HG03575 (cell line): Measurements from ENCODE around the gene RARS2.
A peak's percentile ranks its signal among the peaks of the same experiment; 100 is the strongest.
"Not testable (repeated sequence)": the region's sequence is repeated elsewhere in the genome, so short reads cannot be mapped to it uniquely, and the experiment has no call there.

Experiments
- ATAC-seq: cut with Tn5 transposase; IDR thresholded peaks from one replicate; pipeline ENCODE4 v1.9.1; 2021; ENCODE audit not compliant: unreplicated experiment, insufficient number of reproducible peaks, low FRiP score; ENCODE audit errors: extremely low read depth

RARS2 gene

DNA sequence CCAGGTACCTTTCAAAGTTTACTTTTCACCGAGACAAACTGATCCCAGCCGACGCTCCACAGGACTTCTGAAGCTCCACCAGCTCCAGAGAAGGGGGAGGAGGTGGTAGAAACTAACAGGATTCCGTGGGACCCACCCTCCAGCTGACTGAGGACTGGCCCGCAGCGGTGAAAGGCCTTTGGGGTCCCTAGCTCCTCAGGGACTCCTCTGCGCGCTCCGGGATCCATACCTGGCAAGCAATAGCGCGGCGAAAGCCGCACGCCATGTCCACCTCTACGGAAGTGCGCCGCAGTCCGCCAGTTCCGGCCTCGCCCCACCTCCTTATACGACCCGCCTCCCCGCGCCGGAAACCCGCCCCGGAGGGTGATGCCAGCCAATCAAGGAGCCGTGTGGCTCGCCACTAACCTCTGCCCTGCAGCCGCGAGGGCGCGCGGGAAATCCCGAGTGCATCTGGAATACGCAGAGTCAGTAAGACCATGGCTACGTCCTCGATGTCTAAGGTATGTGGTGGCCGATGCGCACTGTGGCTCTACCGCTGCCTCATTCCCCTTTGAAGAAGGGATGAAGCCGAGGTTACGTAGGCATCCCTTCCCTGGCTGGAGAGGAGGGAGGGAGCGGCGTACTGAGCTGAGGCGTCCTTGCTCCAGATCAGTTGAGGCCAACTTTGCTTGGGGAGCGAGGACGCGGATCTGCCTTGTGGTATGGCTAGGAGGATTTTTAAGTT lies at the start of gene RARS2, which contains the start of gene ORC3:
TSS of gene RARS2 (minus strand) at position 295 of the 724 bp plus-strand sequence. CDS start at position 265, 30 bp downstream.
TSS of gene ORC3 (plus strand) at position 443 of the 724 bp plus-strand sequence. CDS start at position 477, 34 bp downstream.
- peak; percentile 98 for ATAC-seq

DNA sequence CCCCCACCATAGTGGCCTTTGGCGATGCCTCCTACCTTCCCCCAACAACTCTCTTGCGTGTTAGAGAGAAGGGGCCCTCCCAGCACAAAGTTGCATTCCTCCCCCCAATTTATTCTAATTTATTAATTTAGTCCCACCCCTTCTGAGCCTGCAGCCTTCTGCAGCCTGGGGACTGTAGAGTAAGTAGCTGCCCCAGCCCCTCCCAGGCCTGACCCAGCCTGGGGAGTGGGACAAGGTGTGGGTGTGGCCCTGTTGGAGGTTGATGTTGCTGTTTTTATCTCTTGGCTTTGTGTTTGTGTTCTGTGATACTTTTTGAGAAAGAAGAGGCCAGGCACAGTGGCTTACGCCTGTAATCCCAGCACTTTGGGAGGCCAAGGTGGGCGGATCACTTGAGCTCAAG lies 49.6 kb upstream of the RARS2 start:
- ATAC-seq = no peak

DNA sequence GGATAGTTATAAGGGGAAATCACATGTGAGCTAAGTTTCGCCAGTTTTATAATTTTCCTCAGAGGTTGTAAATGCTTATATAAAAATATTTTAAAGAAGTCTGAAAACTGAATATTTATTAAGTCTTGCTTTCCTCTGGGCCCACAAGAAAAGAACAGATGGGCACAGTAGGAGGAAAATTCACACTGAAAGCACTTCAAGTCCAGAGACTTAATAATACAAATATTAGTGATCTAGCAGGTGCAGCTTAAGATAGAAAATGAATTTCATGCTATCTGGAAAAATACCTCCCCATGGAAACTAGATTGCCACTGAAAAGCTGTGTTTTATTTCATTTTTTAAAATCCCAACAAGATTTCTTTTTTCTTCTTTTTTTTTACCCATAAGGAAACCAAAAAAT lies 47.3 kb upstream of the RARS2 start:
- no peak for ATAC-seq

- ATAC-seq = no peak
Observed at GRCh38 chr6:87636315-87636714, 46.5 kb upstream of the RARS2 start.

GRCh38 chr6:87633851-87634250 lies 44.1 kb upstream of the RARS2 start:
- ATAC-seq = no peak

DNA sequence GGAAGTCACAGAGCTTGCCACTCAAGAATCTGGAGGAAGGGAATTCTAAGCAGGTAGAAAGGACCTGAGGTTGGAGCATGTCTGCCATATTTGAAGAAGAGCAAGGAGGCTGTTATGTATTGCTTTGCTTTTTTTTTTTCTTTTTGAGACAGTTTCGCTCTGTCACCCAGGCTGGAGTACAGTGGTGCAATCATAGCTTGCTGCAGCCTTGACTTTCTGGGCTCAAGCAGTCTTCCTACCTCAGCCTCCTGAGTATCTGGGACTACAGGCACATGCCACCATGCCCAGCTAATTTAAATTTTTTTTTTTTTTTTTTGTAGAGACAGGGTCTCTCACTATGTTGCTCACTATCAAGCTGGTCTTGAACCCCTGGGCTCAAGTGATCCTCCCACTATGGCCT lies 41.0 kb upstream of the RARS2 start:
- no peak for ATAC-seq

DNA sequence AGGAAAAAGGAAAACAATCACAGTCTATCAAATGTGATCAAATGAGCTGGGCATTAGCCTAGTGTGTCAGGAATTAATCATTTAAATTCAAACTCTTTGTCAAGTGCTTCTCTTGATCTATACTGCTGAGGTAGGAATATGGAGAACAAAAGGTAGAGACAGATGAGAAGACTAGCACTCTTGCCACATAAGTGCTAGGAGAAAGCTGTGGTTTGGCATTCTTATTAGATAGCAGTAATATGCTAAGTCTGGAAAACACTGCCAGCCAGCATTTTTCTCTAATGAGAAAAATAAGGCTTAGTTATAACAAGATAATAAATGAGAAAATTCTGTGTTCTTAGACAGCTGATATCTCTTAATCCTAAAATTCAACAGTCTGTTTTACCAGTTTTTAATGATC lies 39.1 kb upstream of the RARS2 start:
- no peak for ATAC-seq

DNA sequence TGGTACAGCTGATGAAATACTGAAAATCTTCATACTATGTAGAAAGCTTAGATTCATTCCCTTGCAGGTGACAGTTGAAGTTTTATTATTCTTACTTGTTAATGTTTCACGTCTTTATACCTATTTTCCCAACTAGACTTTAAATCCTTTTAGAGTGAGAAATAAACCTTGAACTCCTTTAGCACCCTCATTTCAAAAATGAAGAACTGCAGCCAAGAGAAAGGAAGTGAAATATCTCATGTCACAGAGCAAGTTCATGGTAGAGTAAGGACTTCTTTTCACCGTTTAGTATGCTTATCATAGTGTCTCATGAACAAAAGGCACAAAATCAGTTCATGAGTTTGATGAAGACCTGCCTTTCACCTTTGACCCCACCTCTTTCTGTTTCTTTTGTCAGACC lies 38.6 kb upstream of the RARS2 start:
- ATAC-seq = no peak

DNA sequence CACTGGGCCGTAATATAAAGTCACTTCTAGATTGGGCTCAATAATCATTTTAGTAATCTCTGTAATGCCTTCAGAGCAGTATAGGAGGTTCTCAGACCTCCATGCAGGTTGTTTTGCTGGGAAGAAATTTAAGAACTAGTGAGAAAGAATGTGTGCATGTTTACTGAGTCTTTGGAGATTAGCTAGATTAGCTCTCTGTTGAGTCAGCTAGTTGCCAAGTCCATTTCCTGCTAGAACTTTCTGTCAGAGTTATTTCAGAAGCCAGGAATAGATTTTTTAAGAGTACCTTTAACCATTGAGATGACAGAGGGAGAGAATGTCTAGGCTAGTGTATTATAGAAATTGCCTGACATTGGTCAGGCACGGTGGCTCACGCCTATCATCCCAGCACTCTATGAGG lies 33.5 kb upstream of the RARS2 start:
- no peak for ATAC-seq

GRCh38 chr6:87618531-87618930 lies 28.7 kb upstream of the RARS2 start:
- no peak for ATAC-seq

DNA sequence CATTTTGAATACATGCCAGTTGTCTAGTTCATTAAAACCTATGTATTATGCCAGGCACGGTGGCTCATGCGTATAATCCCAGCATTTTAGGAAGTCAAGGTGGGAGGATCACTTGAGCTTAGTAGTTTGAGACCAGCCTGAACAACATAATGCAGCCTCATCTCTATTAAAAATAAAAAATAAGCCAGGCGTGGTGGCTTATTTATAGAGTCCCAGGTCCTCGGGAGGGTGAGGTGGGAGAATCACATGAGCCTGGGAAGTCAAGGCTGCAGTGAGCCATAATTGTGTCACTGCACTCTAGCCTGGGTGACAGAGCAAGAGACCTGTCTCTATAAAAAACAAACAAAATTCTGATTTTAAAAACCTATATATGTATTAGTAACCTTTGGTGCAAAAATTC lies 27.6 kb upstream of the RARS2 start:
- ATAC-seq = no peak

DNA sequence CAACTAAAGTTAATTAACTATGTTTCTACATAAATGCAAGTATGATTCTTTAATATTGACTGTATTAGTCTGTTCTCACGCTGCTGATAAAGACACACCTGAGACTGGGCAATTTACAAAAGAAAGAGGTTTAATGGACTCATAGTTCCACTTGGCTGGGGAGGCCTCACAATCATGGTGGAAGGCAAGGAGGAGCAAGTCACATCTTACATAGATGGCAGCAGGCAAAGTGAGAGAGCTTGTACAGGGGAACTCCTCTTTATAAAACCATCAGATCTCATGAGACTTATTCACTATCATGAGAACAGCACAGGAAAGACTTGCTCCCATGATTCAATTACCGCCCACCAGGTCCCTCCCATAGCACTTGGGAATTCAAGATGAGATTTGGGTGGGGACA lies 23.2 kb upstream of the RARS2 start:
- ATAC-seq = not testable (repeated sequence)

DNA sequence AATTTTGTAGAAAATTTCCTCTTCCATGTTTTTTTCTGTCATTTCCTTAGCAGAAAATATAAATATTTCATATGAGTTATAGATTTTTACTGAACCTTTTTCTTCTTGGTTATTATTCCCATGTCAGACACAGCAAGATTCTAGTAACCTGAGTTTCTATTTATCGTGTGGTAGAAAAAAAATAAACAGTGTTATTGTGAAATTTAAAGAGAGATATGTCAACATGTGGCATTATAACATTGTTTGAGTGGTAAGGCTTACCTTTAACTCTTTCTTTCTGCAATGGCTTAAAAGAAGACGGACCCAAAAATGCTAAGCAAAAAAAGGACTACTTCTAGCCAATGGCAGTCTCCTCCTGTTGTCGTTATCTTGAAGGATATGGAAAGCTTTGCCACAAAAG lies 19.0 kb upstream of the RARS2 start:
- ATAC-seq = no peak

DNA sequence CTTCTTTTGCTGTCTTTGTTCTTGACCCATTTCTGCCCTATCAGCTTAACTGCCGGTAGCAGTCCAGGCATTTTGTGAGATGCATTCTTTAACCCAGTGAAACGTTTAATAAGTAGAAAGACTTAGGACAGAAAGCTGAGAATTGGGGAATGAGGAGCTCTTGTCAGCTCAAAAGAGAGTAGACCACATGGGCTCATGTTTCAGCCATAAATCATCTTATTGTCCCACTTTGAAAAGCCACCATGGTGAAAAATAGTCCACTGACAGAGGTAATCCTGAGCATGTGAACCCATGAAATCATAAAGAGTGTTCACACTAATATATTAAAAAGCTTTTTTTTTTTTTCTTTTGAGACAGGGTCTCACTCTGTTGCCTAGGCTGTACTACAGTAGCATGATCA lies 16.4 kb upstream of the RARS2 start:
- ATAC-seq = no peak

- ATAC-seq = no peak
Observed at GRCh38 chr6:87600576-87600975, 10.8 kb upstream of the RARS2 start.

GRCh38 chr6:87590990-87591389 lies 1.2 kb upstream of the RARS2 start:
- no peak for ATAC-seq

- ATAC-seq = no peak
Observed at GRCh38 chr6:87590417-87590880, 662 bp upstream of the RARS2 start.

- ATAC-seq = no peak
Observed at GRCh38 chr6:87588756-87589407, 905 bp downstream of the RARS2 start.

DNA sequence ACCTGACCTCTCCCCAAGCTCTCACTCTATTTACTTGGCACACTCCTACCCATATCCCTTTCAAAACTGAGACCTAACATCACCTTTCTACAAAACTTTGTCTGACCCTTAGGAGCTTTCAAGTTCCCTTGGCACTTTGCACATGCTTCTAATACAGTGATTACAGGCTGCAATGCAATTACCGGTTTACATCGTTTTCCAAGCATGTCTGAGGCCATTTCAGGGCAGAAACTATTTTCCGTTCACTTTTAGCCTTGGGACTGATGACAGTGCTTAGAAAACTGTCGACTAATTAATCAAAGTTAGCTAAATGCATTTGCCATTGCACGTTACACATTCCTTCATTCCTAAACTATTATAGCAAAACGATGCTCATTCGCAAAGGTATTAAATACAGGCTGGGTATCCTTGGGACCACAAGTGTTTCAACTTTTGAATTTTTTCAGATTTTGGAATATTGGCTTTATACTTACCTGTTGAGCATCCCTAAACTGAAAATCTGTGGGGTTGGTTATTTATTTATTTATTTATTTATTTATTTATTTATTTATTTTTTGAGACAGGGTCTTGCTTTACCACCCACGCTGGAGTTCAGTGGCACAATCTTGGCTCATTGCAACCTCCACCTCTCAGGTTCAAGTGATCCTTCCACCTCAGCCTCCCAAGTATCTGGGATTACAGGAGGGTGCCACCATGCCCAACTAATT lies 3.3 kb downstream of the RARS2 start:
- ATAC-seq = no peak

DNA sequence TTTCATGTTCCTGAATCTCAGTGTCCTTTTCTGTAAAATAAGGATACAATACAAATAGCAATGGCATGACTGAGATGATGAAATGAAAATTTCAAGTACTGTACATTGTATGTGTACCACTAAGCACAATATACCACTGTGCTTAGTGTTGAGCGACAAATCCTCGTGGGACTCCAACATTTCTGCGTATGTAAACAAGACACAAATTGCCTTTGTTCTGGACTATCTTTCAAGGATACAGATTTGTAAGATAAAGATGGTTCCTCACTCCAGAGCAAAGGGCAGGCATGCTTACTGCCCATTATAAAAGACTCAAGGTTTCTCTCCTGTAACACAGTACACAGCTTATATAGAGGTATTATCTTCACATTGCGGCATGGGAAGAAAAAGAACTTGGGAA lies 6.0 kb downstream of the RARS2 start:
- no peak for ATAC-seq
